A549 (cell line): ENCODE data around the gene MYH10. TPM values are rescaled to one million over a fixed set of nuclear protein-coding genes. Genes with fewer than 3 reads are reported as not detected.

ENCODE experiments used
- ATAC-seq, 2 experiments: fragments of 200-7000 bp in 1 of 2; fragments of >200 bp in 1 of 2; cut with Nextera tagmentation in 1 of 2; cut with Tn5 transposase in 1 of 2; 3 replicates each; pipeline versions ENCODE4 v1.8.0 to v1.9.1; 2018 to 2020; ENCODE audit warnings: mild to moderate bottlenecking in 1 of 2, moderate library complexity in 1 of 2
- CTCF ChIA-PET: fragments of 300-600 bp; sonication (Branson Sonifier 250); formaldehyde crosslinking; extraction: SDS; loops from one replicate; lab custom pipeline; 2021; ENCODE audit warnings: antibody characterized with exemption, inconsistent platforms; lab: Yijun Ruan, JAX
- POLR2A ChIA-PET: fragments of 350-600 bp; formaldehyde crosslinking; extraction: SDS; loops from one replicate; lab custom pipeline; 2021; ENCODE audit warnings: antibody characterized with exemption, inconsistent platforms; lab: Yijun Ruan, JAX
- DNase-seq, 2 experiments: peaks; one replicate each; pipeline versions ENCODE4 v3.0.0 to v3.0.0-alpha.2; 2011 to 2016; ENCODE audit warnings: low read depth in 1 of 2, low spot score in 1 of 2
- FAIRE-seq: peaks from 2 replicates; lab custom pipeline; 2011; peaks lifted over from hg19 to GRCh38; lab: Jason Lieb, UNC
- H3K27ac ChIP-seq, 2 experiments: fragments of >200 bp; sonication (Bioruptor Twin); formaldehyde crosslinking; 3 replicates each; pipeline ENCODE4 v1.5.1; 2016 to 2017
- H3K4me1 ChIP-seq: fragments of >200 bp; sonication (Bioruptor Twin); formaldehyde crosslinking; 3 replicates; pipeline ENCODE4 v1.6.1; 2016
- H3K4me2 ChIP-seq: fragments of >200 bp; sonication (Bioruptor Twin); formaldehyde crosslinking; 3 replicates; pipeline ENCODE4 v1.6.1; 2016
- H3K4me3 ChIP-seq: fragments of >200 bp; sonication (Bioruptor Twin); formaldehyde crosslinking; 3 replicates; pipeline ENCODE4 v1.5.1; 2016
- H3K9me3 ChIP-seq: fragments of >200 bp; sonication (Bioruptor Twin); formaldehyde crosslinking; 3 replicates; pipeline ENCODE4 v1.6.1; 2016
- CBX2 ChIP-seq: fragments of 200-600 bp; sonication (generic); IDR thresholded peaks from 2 replicates; pipeline ENCODE4 v1.6.1; 2016; ENCODE audit warnings: low read depth, mild to moderate bottlenecking, borderline replicate concordance
- CHD2 ChIP-seq: fragments of 150-350 bp; IDR thresholded peaks from 2 replicates; pipeline ENCODE4 v1.6.1; 2014; ENCODE audit warnings: low read length; ENCODE audit not compliant: partially characterized antibody
- EHF ChIP-seq: fragments of 250-450 bp; sonication (Bioruptor Pico); IDR thresholded peaks from 2 replicates; pipeline ENCODE4 v1.5.0; 2020; ENCODE audit warnings: mild to moderate bottlenecking
- EP300 ChIP-seq, 2 experiments: fragments of >200 bp; sonication (Bioruptor Twin); formaldehyde crosslinking; IDR thresholded peaks; 2 replicates in 1 of 2; 3 replicates in 1 of 2; pipeline ENCODE4 v1.6.1; 2016 to 2017
- FOXS1 ChIP-seq: fragments of 250-450 bp; sonication (Bioruptor Pico); IDR thresholded peaks from 2 replicates; pipeline ENCODE4 v1.5.0; 2020; ENCODE audit warnings: mild to moderate bottlenecking, moderate library complexity
- HEYL ChIP-seq: fragments of 250-450 bp; sonication (Bioruptor Pico); IDR thresholded peaks from 2 replicates; pipeline ENCODE4 v1.8.0; 2021; ENCODE audit warnings: mild to moderate bottlenecking, moderate library complexity
- JUN ChIP-seq, 2 experiments: fragments of >200 bp; sonication (Bioruptor Twin); formaldehyde crosslinking; IDR thresholded peaks; 2 replicates in 1 of 2; 3 replicates in 1 of 2; pipeline ENCODE4 v1.6.1; 2016 to 2017
- KDM5A ChIP-seq: fragments of 200-600 bp; sonication (generic); IDR thresholded peaks from 2 replicates; pipeline ENCODE4 v1.6.1; 2016; ENCODE audit warnings: antibody characterized with exemption, mild to moderate bottlenecking
- MAFK ChIP-seq: fragments of 450-650 bp; IDR thresholded peaks from 2 replicates; pipeline ENCODE4 v1.6.1; 2014; ENCODE audit not compliant: partially characterized antibody
- MAZ ChIP-seq: fragments of 150-350 bp; IDR thresholded peaks from 2 replicates; pipeline ENCODE4 v1.6.1; 2014; ENCODE audit warnings: antibody characterized with exemption, low read depth, low read length, borderline replicate concordance
- NPAS2 ChIP-seq: fragments of 250-450 bp; sonication (Bioruptor Pico); IDR thresholded peaks from 2 replicates; pipeline ENCODE4 v1.8.0; 2022; ENCODE audit warnings: mild to moderate bottlenecking, moderate library complexity, borderline replicate concordance
- NR3C1 ChIP-seq: fragments of >200 bp; sonication (Bioruptor Twin); formaldehyde crosslinking; IDR thresholded peaks from 3 replicates; pipeline ENCODE4 v1.6.1; 2017
- PHF8 ChIP-seq: fragments of 200-600 bp; sonication (generic); IDR thresholded peaks from 2 replicates; pipeline ENCODE4 v1.6.1; 2016; ENCODE audit warnings: low read depth, mild to moderate bottlenecking, antibody characterized with exemption, moderate library complexity, borderline replicate concordance
- POLR2AphosphoS2 ChIP-seq: conservative IDR thresholded peaks from 2 replicates; pipeline ENCODE4 v1.6.1; 2012; ENCODE audit warnings: low read length, improper control_type of control experiment, inconsistent platforms
- SREBF2 ChIP-seq: fragments of 450-650 bp; IDR thresholded peaks from 2 replicates; pipeline ENCODE4 v1.6.1; 2014; ENCODE audit warnings: mild to moderate bottlenecking, moderate library complexity
- TFCP2L1 ChIP-seq: fragments of 250-450 bp; sonication (Bioruptor Pico); IDR thresholded peaks from 2 replicates; pipeline ENCODE4 v1.5.0; 2021; ENCODE audit warnings: mild to moderate bottlenecking
- ZFP36 ChIP-seq: fragments of 450-650 bp; IDR thresholded peaks from 2 replicates; pipeline ENCODE4 v1.6.1; 2014; ENCODE audit warnings: borderline replicate concordance; ENCODE audit not compliant: partially characterized antibody
- ZSCAN20 ChIP-seq: fragments of 250-450 bp; sonication (Bioruptor Pico); IDR thresholded peaks from 2 replicates; pipeline ENCODE4 v1.8.0; 2022; ENCODE audit warnings: mild to moderate bottlenecking, moderate library complexity
- WGBS: methylation state at CpG from one replicate; pipeline ENCODE4 v1.1.6; 2017; ENCODE audit errors: missing lambda C conversion rate; 5-methylcytosine and 5-hydroxymethylcytosine counted together
- polyA plus RNA-seq, 4 experiments: library from polyadenylated mRNA; depleted of rRNA in 3 of 4; stranded (reverse); fragments of >200 nt; fragmentation: RNase III in 1 of 4; extraction: RNeasy Plus Mini Kit Qiagen cat#74134 plus additional on column Dnase treatment in 1 of 4; gene quantifications; 2 replicates in 3 of 4; 3 replicates in 1 of 4; pipeline ENCODE4 v1.2.3, GENCODE V29; 2011 to 2017
- TF ChIP-seq, protein P1 (sequence below): IDR thresholded peaks from 2 replicates; pipeline ENCODE4 v1.6.1; 2012
- TF ChIP-seq, protein P2 (sequence below): fragments of >200 bp; sonication (Bioruptor Twin); formaldehyde crosslinking; IDR thresholded peaks from 2 replicates; pipeline ENCODE4 v1.6.1; 2016
- TF ChIP-seq, protein P3 (sequence below): fragments of 450-650 bp; IDR thresholded peaks from 2 replicates; pipeline ENCODE4 v1.6.1; 2014; ENCODE audit warnings: antibody characterized with exemption

Gene MYH10
- polyA plus RNA-seq, 2 of the 4 experiments (the other 2 are of a cell fraction): 26.5 to 28.3 TPM

DNA sequence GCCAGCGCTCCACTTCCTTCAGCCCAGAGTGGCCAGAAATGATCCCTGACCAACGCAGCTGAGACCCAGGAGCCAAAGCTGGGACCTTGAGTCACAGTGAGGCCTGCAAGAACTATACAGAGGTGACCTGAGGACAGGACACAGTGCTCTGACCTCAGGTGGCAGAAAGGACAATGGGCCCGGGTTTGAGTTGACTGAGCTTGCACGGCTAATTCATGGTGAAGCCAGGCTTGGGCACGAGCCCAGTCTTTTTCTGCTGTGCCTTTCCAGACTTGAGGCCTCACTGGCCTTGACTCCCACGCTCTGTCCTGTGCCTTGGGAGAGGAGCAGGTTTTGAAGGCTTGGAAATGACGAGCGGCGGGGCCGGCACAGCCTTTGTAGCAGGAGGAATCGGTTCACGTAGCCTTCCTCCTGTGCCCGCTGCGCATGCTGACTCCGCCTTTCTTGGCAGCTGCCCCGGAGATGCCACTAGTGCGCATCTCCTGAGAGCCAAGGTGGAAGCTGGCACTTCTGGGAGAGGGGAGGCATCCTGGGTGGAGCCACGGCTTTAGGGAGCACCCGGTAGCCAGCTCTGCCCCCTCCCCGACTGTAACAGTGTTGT lies 160.0 kb downstream of the MYH10 start:
- WGBS: 91% methylated on average over 20 of the region's 20 CpGs
- CTCF ChIA-PET: interaction anchor here (0.6 to 2.3 kb wide), 6 partner anchors 14 to 276 kb away, joined by 3 to 12 read pairs (median 4); partner anchors contain the start of gene MYH10
- H3K4me1 ChIP-seq: no peaks in the 10 kb centered on the region
- TF ChIP-seq JUN (IDR thresholded peaks at IDR 0.05) (0 out of 5 replicates have a peak, but pooled peaks of 1 of the 2 experiments have one; percentile 20), EP300 (IDR thresholded peaks at IDR 0.05) (no peak)
- TF ChIP-seq, all 56 proteins: peak for 1
- no peaks in the 10 kb centered on the region for H3K9me3 ChIP-seq
- FAIRE-seq (no peak), ATAC-seq (peak in 1 of 2 experiments; percentile 14; a peak in 2 of 6 replicates), DNase-seq (no peak)
- POLR2A ChIA-PET: no interaction called here
- H3K4me2 ChIP-seq: no peak overlapping the region
- no peak overlapping the region for H3K4me3 ChIP-seq
- H3K27ac ChIP-seq: no peak overlapping the region

DNA sequence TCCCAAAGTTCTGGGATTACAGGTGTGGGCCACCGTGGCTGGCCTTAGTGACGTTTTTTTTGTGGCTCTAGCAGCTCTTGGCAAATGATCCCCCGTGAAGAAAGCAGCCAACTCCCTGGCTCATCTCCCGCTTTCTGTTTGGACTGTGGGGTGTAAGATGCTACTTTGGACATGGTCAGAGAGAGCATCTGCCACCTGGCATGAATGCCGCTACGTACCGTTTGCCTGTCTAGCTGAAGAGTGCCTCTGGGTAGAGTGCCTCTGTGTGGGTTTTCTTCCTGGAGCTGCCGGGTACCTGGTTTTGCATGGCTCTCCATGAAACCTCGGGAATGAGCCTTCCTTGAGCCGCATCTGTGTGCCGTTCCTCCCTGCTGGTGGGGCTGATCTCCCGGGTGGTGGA lies 160.6 kb downstream of the MYH10 start:
- TF ChIP-seq POLR2AphosphoS2: no peak
- TF ChIP-seq CHD2: no peak
- TF ChIP-seq ZFP36: no peak
- no peak for TF ChIP-seq PHF8
- no peak for TF ChIP-seq CBX2
- ChIA-PET CTCF (interaction anchor here (1.2 kb wide), 1 partner anchor 59 kb away, joined by 4 read pairs; no protein-coding TSS in a partner anchor), POLR2A (no interaction called here)
- no peak for FAIRE-seq
- Histone ChIP-seq H3K27ac (no peak overlapping the region), H3K9me3 (no peaks in the 10 kb centered on the region), H3K4me3 (no peak overlapping the region), H3K4me1 (no peaks in the 10 kb centered on the region), H3K4me2 (no peak overlapping the region)
- 96% methylated on average over 12 of the region's 12 CpGs for WGBS
- no peak for ATAC-seq
- no peak for DNase-seq

DNA sequence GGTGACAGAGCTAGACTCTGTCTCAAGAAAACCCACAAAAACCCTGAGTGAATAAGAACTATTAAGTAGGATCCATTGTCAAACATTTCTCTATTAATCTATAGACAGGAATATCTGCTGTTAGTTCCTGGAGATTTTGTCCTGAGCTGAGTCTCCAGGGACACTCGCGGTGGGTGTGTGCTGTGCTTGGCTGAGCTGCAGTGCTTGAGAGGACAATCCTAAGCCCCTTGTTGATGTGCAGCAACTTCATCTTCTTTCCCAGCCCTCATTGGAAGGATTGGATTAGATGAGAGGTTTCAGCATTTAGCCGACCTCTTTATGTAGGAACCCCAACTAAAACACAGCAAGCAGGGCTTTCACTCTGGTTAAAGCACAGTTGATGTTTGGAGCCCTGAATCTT lies 161.5 kb downstream of the MYH10 start:
- Histone ChIP-seq H3K4me3 (no peak overlapping the region), H3K4me2 (no peak overlapping the region), H3K27ac (no peak overlapping the region), H3K4me1 (no peaks in the 10 kb centered on the region), H3K9me3 (no peaks in the 10 kb centered on the region)
- TF ChIP-seq ZSCAN20 (CRISPR knock-in tag): no peak
- TF ChIP-seq HEYL (CRISPR knock-in tag): no peak
- no peak for TF ChIP-seq MAZ
- TF ChIP-seq, protein P1, sequence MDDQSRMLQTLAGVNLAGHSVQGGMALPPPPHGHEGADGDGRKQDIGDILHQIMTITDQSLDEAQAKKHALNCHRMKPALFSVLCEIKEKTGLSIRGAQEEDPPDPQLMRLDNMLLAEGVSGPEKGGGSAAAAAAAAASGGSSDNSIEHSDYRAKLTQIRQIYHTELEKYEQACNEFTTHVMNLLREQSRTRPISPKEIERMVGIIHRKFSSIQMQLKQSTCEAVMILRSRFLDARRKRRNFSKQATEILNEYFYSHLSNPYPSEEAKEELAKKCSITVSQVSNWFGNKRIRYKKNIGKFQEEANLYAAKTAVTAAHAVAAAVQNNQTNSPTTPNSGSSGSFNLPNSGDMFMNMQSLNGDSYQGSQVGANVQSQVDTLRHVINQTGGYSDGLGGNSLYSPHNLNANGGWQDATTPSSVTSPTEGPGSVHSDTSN: no peak
- TF ChIP-seq, protein P2, sequence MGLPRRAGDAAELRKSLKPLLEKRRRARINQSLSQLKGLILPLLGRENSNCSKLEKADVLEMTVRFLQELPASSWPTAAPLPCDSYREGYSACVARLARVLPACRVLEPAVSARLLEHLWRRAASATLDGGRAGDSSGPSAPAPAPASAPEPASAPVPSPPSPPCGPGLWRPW: no peak
- TF ChIP-seq NR3C1: no peak
- TF ChIP-seq NPAS2 (CRISPR knock-in tag): no peak
- TF ChIP-seq TFCP2L1: no peak
- no peak for TF ChIP-seq EHF
- TF ChIP-seq, protein P3, sequence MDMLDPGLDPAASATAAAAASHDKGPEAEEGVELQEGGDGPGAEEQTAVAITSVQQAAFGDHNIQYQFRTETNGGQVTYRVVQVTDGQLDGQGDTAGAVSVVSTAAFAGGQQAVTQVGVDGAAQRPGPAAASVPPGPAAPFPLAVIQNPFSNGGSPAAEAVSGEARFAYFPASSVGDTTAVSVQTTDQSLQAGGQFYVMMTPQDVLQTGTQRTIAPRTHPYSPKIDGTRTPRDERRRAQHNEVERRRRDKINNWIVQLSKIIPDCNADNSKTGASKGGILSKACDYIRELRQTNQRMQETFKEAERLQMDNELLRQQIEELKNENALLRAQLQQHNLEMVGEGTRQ: no peak
- no peak for TF ChIP-seq FOXS1 (CRISPR knock-in tag)
- no peak for TF ChIP-seq KDM5A
- no peak for TF ChIP-seq SREBF2
- TF ChIP-seq MAFK: no peak
- ATAC-seq (no peak), DNase-seq (no peak), FAIRE-seq (no peak)
- 98% methylated on average over 3 of the region's 3 CpGs for WGBS
- ChIA-PET CTCF (interaction anchor here (1.1 to 1.2 kb wide), 2 partner anchors 25 to 85 kb away, joined by 3 read pairs; no protein-coding TSS in a partner anchor), POLR2A (no interaction called here)
